Measurements from ENCODE around the gene UHMK1.
"Not testable (repeated sequence)": the region's sequence is repeated elsewhere in the genome, so short reads cannot be mapped to it uniquely, and the experiment has no call there.

The UHMK1 gene

DNA sequence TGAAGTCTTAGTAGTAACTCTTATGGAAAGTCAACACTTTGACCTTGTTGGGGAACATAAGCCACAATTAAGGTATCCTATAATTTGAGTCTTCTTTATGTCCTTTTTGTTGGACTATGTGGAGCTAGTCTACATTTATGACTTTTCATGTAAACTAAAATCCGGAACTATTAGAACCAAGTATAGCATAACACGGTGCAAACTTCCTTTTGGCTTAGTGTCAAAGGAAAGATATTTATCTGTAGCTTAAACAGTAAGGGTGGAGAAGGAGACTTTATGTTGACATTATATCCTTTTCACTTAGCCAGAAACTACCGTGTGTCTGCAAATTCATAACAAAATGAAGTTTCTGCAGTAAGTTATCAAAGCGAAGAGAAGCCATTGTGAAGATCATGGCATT, 71.2 kb downstream of the UHMK1 start:
- Mint-ChIP-seq H3K27ac (no peak overlapping the region), H3K4me3 (no peak overlapping the region), H3K36me3 (ENCODE audit: low read depth) (peaks cover 49% of the 10 kb centered on the region), H3K27me3 (no peaks in the 10 kb centered on the region), H3K9me3 (no peaks in the 10 kb centered on the region), H3K4me1 (ENCODE audit: low read depth) (peaks cover 25% of the 10 kb centered on the region)

DNA sequence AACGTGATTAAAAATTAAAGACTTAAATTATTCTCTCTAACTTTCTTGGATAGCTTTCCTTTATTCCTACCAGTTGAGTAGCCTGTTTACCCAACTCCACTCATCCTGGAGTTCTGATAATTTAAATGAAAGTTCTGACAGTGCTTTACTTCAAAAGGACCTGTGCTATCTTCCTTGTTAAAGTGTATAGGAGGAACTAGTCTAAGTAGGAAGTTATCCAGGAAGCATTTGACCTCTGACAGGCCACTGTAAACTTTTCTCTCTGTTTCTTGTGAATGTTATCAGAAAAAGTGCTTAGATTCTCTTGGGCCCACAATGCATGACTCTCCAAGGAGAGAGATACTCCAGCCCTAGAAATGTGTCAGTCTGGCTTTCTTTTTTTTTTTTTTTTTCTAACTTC, 73.1 kb downstream of the UHMK1 start:
- H3K4me1 Mint-ChIP-seq (ENCODE audit: low read depth): peaks cover 6% of the 10 kb centered on the region
- H3K27me3 Mint-ChIP-seq: no peaks in the 10 kb centered on the region
- H3K4me3 Mint-ChIP-seq: no peak overlapping the region
- H3K36me3 Mint-ChIP-seq (ENCODE audit: low read depth): peaks cover 49% of the 10 kb centered on the region
- H3K9me3 Mint-ChIP-seq: no peaks in the 10 kb centered on the region
- H3K27ac Mint-ChIP-seq: no peak overlapping the region

DNA sequence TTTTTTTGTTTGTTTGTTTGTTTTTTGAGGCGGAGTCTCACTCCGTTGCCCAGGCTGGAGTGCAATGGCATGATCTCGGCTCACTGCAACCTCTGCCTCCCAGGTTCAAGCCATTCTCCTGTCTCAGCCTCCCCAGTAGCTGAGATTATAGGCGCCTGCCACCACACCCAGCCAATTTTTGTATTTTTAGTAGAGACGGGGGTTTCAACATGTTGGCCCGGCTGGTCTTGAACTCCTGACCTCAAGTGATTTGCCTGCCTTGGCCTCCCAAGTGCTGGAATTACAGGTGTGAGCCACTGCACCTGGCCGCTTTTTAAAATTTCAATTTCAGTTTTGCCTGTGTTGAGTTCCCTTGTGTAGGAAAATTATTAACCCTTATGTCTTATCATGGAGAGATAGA, 73.5 kb downstream of the UHMK1 start:
- not testable (repeated sequence) for H3K4me1 Mint-ChIP-seq (ENCODE audit: low read depth); H3K27ac Mint-ChIP-seq; H3K9me3 Mint-ChIP-seq; H3K4me3 Mint-ChIP-seq; H3K27me3 Mint-ChIP-seq
- peaks cover 50% of the 10 kb centered on the region for H3K36me3 Mint-ChIP-seq (ENCODE audit: low read depth)

DNA sequence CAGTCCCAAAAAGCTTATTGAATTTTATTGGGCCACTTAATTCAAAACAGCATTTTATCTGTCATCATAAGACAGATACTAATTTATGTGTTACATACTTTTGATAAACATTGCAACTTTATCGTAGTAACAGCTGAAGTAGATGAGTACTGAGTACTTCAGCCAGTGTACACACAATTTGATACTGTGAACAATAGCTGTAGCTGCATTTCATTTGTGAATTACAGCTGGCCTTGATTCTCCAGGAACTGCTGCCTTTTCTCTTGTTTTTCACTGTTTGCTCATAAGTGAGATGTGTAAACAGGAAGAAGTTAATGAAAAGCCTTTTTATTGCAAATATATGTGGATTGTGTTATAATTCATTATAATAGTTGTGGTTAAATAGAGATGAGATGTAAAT, 74.1 kb downstream of the UHMK1 start:
- no peaks in the 10 kb centered on the region for H3K27me3 Mint-ChIP-seq
- no peaks in the 10 kb centered on the region for H3K9me3 Mint-ChIP-seq
- H3K27ac Mint-ChIP-seq: no peak overlapping the region
- no peak overlapping the region for H3K4me3 Mint-ChIP-seq
- H3K4me1 Mint-ChIP-seq (ENCODE audit: low read depth): no peaks in the 10 kb centered on the region
- peaks cover 51% of the 10 kb centered on the region for H3K36me3 Mint-ChIP-seq (ENCODE audit: low read depth)

DNA sequence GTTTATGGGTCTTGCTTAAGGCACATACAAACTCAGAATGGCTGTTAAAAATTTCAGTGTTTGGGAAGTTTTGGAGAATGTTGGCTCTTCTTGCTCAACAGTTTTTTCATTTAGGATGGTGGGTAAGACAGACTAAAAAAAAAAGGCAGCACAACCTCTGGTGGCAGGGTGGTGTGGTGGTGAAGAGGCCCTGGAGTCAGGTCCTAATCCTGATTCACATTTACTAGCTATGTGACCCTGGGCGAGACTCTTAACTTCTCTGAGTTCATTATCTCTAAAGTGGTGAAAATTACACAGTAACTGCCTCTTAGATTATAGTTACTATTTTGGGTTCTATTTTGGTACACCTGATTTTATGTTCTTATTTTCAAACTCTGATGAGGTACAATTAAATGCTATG, 75.5 kb downstream of the UHMK1 start:
- Mint-ChIP-seq H3K27ac (no peak overlapping the region), H3K4me3 (no peak overlapping the region), H3K27me3 (no peaks in the 10 kb centered on the region), H3K4me1 (ENCODE audit: low read depth) (no peaks in the 10 kb centered on the region), H3K36me3 (ENCODE audit: low read depth) (peaks cover 47% of the 10 kb centered on the region), H3K9me3 (no peaks in the 10 kb centered on the region)

DNA sequence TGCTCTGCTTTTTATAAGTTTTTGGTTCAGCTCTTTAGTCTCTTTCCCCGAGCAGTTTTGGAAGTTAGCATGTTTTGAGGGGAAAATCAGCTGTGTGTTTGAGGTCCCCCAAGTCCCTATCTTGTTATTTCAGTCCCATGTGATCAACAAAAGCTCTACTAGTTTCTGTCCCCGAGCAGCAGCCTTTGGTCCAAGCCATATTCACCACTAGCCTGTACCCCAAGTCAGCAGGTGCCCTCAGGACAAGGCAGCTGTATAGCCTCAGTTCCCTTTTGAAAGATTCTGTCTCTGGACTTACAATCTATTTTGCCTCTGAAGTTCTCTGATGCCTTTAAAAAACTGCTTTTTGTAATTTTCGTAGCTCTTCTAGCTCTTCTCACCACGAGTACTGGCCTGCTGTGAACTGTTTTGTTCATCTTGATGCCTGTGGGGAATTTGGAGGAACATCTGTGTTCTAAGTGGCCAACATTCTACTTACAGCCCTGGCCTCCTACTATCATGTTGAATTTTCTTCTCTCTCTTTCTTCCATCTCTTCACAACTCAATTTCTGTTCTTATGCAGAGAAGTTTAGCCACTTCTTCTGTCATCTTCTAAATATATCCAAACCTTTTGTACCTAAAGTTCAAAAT, 80.6 kb downstream of the UHMK1 start:
- Mint-ChIP-seq H3K9me3 (no peaks in the 10 kb centered on the region), H3K27ac (peak overlapping the region; percentile 43), H3K36me3 (ENCODE audit: low read depth) (peaks cover 54% of the 10 kb centered on the region), H3K27me3 (no peaks in the 10 kb centered on the region), H3K4me1 (ENCODE audit: low read depth) (no peaks in the 10 kb centered on the region), H3K4me3 (no peak overlapping the region)

DNA sequence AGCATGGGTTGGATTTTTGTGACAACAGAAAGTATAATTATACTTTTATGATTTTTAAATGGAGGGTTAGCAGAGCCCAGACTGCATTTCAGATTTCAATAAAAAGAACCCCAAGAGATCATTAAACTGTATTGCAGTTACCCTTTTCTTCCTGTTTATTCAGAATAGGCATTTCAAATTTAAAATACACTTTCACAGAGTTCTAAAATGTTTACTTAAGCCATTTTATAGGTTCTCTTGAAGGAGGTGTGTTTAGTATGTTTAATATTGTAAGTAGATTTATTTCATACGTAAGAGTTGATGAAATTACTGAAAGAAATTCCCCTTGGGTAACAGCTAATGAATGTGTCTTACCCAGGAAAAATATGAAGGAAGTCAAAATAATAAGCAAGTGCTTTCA, 81.3 kb downstream of the UHMK1 start:
- no peaks in the 10 kb centered on the region for H3K27me3 Mint-ChIP-seq

More for the DNA sequence above, 81.3 kb downstream of the UHMK1 start:
- no peaks in the 10 kb centered on the region for H3K9me3 Mint-ChIP-seq
- H3K36me3 Mint-ChIP-seq (ENCODE audit: low read depth): peaks cover 51% of the 10 kb centered on the region
- H3K4me1 Mint-ChIP-seq (ENCODE audit: low read depth): no peaks in the 10 kb centered on the region
- no peak overlapping the region for H3K27ac Mint-ChIP-seq
- no peak overlapping the region for H3K4me3 Mint-ChIP-seq

Data from stimulated activated naive CD8-positive, alpha-beta T cell treated with anti-CD3 and anti-CD28 coated beads, Interleukin-15, Interleukin-2, amounts not matched to agents 100 ng/mL and 50 ng/mL, for 24 hours (primary cell).